Measurements from ENCODE around the gene MARVELD1. TPM values are rescaled to one million over a fixed set of nuclear protein-coding genes. Genes with fewer than 3 reads are reported as not detected.

MARVELD1 gene
- polyA plus RNA-seq, 2 of the 4 experiments (the other 2 are of a cell fraction) = 29.1 to 31.7 TPM

GRCh38 chr10:97718178-97718577 lies 4.6 kb downstream of the MARVELD1 start:
- peaks cover 39% of the 10 kb centered on the region for H3K4me1 ChIP-seq
- peak overlapping the region; percentile 69 to 81; a peak in 5 of 6 replicates for H3K27ac ChIP-seq
- 84% methylated on average over 6 of the region's 6 CpGs for WGBS (ENCODE audit: missing lambda C conversion rate)
- FAIRE-seq = no peak
- no peaks in the 10 kb centered on the region for H3K9me3 ChIP-seq
- ChIA-PET POLR2A (interaction anchor here (1.5 to 2.3 kb wide), 2 partner anchors 18 to 31 kb away, joined by 5 to 8 read pairs; partner anchors contain the start of genes AVPI1 and ZFYVE27), CTCF (interaction anchor here (20.3 to 36.9 kb wide), 3 partner anchors 5 to 43 kb away, joined by 1006 to 1127 read pairs (median 1006); partner anchors contain the start of genes AVPI1, MARVELD1 and ZFYVE27)
- H3K4me2 ChIP-seq = peak overlapping the region; percentile 50
- DNase-seq (ENCODE audit: low read depth in 1 of 2, low spot score in 1 of 2) = no peak
- 0 out of 3 replicates have a peak overlapping the region, but pooled peaks have one; percentile 7 for H3K4me3 ChIP-seq
- ATAC-seq = no peak
- TF ChIP-seq CHD4 (IDR thresholded peaks at IDR 0.05; ENCODE audit: borderline replicate concordance) = no peak
- TF ChIP-seq MAX (IDR thresholded peaks at IDR 0.05) = no peak
- TF ChIP-seq RARB (CRISPR knock-in tag; IDR thresholded peaks at IDR 0.05) = no peak
- no peak for TF ChIP-seq BHLHE40 (IDR thresholded peaks at IDR 0.05; ENCODE audit: low read depth, low read length)
- TF ChIP-seq SREBF2 (IDR thresholded peaks at IDR 0.05) = no peak
- TF ChIP-seq FOSL2 (IDR thresholded peaks at IDR 0.05) = no peak
- TF ChIP-seq FOSL2 (CRISPR knock-in tag; IDR thresholded peaks at IDR 0.05) = no peak
- no peak for TF ChIP-seq HES2 (IDR thresholded peaks at IDR 0.05)

GRCh38 chr10:97718659-97719142 lies 5.2 kb downstream of the MARVELD1 start:
- no peaks in the 10 kb centered on the region for H3K9me3 ChIP-seq
- ChIA-PET POLR2A (interaction anchor here (1.5 to 2.3 kb wide), 2 partner anchors 18 to 32 kb away, joined by 5 to 8 read pairs; partner anchors contain the start of genes AVPI1 and ZFYVE27), CTCF (interaction anchor here (0.9 to 36.9 kb wide), 4 partner anchors 4 to 43 kb away, joined by 3 to 1127 read pairs (median 1006); partner anchors contain the start of genes AVPI1, MARVELD1 and ZFYVE27)
- FAIRE-seq = peak; percentile 73
- 38% methylated on average over 8 of the region's 8 CpGs for WGBS (ENCODE audit: missing lambda C conversion rate)
- peak; percentile 41 to 63 for DNase-seq (ENCODE audit: low read depth in 1 of 2, low spot score in 1 of 2)
- H3K4me3 ChIP-seq = 0 out of 3 replicates have a peak overlapping the region, but pooled peaks have one; percentile 7
- peak; percentile 15 to 20; a peak in 4 of 6 replicates for ATAC-seq
- H3K4me2 ChIP-seq = peak overlapping the region; percentile 50
- peaks cover 38% of the 10 kb centered on the region for H3K4me1 ChIP-seq
- peak; percentile 43; a peak in 2 of 4 replicates for TF ChIP-seq CEBPB (IDR thresholded peaks at IDR 0.05)
- no peak for TF ChIP-seq E2F6 (IDR thresholded peaks at IDR 0.05; ENCODE audit: borderline replicate concordance, low read depth)
- no peak for TF ChIP-seq NFE2L2 (conservative IDR thresholded peaks at IDR 0.05; ENCODE audit: low read length)
- TF ChIP-seq GATA3 (IDR thresholded peaks at IDR 0.05; ENCODE audit: borderline replicate concordance) = no peak
- no peak for TF ChIP-seq MAFK (IDR thresholded peaks at IDR 0.05; ENCODE audit: partially characterized antibody)
- no peak for TF ChIP-seq CHD4 (IDR thresholded peaks at IDR 0.05; ENCODE audit: borderline replicate concordance)
- no peak for TF ChIP-seq HDAC2 (IDR thresholded peaks at IDR 0.05)
- TF ChIP-seq CBX2 (IDR thresholded peaks at IDR 0.05; ENCODE audit: borderline replicate concordance, low read depth) = no peak
- TF ChIP-seq RCOR1 (IDR thresholded peaks at IDR 0.05; ENCODE audit: low read depth, low read length) = no peak
- TF ChIP-seq JUN (IDR thresholded peaks at IDR 0.05) = peak in 1 of 2 experiments; percentile 23; a peak in 1 of 5 replicates
- TF ChIP-seq HOXB13 (CRISPR knock-in tag; IDR thresholded peaks at IDR 0.05; ENCODE audit: low read depth) = no peak
- TF ChIP-seq MAX (IDR thresholded peaks at IDR 0.05) = peak; percentile 44; the same call in 1 of the 2 replicates
- peak overlapping the region; percentile 69 to 81; a peak in 5 of 6 replicates for H3K27ac ChIP-seq

- WGBS (ENCODE audit: missing lambda C conversion rate) = 98% methylated on average over 2 of the region's 2 CpGs
- ChIA-PET CTCF (interaction anchor here (0.9 to 36.9 kb wide), 4 partner anchors 3 to 44 kb away, joined by 3 to 1127 read pairs (median 1006); partner anchors contain the start of genes AVPI1, MARVELD1 and ZFYVE27), POLR2A (interaction anchor here (2.3 kb wide), 1 partner anchor 32 kb away, joined by 8 read pairs; the partner anchor contains the start of gene AVPI1)
- ATAC-seq = no peak
- DNase-seq (ENCODE audit: low read depth in 1 of 2, low spot score in 1 of 2) = no peak
- Histone ChIP-seq H3K4me1 (peaks cover 46% of the 10 kb centered on the region), H3K27ac (peak overlapping the region; percentile 69 to 81; a peak in 4 of 6 replicates), H3K9me3 (no peaks in the 10 kb centered on the region), H3K4me3 (no peak overlapping the region), H3K4me2 (no peak overlapping the region; the same call in 2 of the 3 replicates)
- TF ChIP-seq BHLHE40 (IDR thresholded peaks at IDR 0.05; ENCODE audit: low read depth, low read length) = no peak
- no peak for TF ChIP-seq HOXA7 (CRISPR knock-in tag; IDR thresholded peaks at IDR 0.05)
- no peak for TF ChIP-seq FOSL2 (IDR thresholded peaks at IDR 0.05)
- no peak for TF ChIP-seq FOSL2 (CRISPR knock-in tag; IDR thresholded peaks at IDR 0.05)
- FAIRE-seq = no peak
These were observed 6.1 kb downstream of the MARVELD1 start for GRCh38 chr10:97719602-97720001.
